IMR-90 (cell line): ENCODE measurements around the gene MZF1. TPM values are rescaled to one million over a fixed set of nuclear protein-coding genes. Genes with fewer than 3 reads are reported as not detected.

ENCODE experiments used
- ATAC-seq: fragments of 200-7000 bp; cut with Tn5 transposase; 2 replicates; pipeline ENCODE4 v1.9.1; 2020; ENCODE audit warnings: low read depth, mild to moderate bottlenecking, moderate library complexity
- BruUV-seq: library from RNA; stranded (reverse); fragments of 400-500 nt; replicated peaks from 2 replicates; lab custom pipeline; 2021; lab: Mats Ljungman, UMichigan
- CTCF ChIA-PET: fragments of 300-600 bp; formaldehyde crosslinking; extraction: SDS; loops from one replicate; lab custom pipeline; 2021; ENCODE audit warnings: antibody characterized with exemption; lab: Yijun Ruan, JAX
- POLR2A ChIA-PET: fragments of 300-600 bp; sonication (Branson Sonifier 250); formaldehyde crosslinking; loops from one replicate; lab custom pipeline; 2022; ENCODE audit warnings: antibody characterized with exemption; ENCODE audit not compliant: unreplicated experiment; lab: Charles Lee
- DNase-seq: peaks from one replicate; pipeline ENCODE4 v3.0.0; 2013
- H2AFZ ChIP-seq: replicated peaks from 2 replicates; pipeline ENCODE3; 2013; ENCODE audit warnings: low read length, mild to moderate bottlenecking; ENCODE audit not compliant: poor library complexity
- H2AK5ac ChIP-seq: 2 replicates; pipeline ENCODE4 v1.6.1; 2013; ENCODE audit warnings: low read depth, low read length, inconsistent platforms
- H2AK9ac ChIP-seq: replicated peaks from 2 replicates; pipeline ENCODE3; 2013; ENCODE audit warnings: mild to moderate bottlenecking, low read depth, low read length, moderate library complexity; ENCODE audit not compliant: poor library complexity
- H2BK120ac ChIP-seq: 2 replicates; pipeline ENCODE4 v1.6.1; 2013; ENCODE audit warnings: low read depth, low read length, inconsistent platforms
- H2BK15ac ChIP-seq: 3 replicates; pipeline ENCODE4 v1.6.1; 2013; ENCODE audit warnings: low read depth, low read length, inconsistent platforms
- H2BK20ac ChIP-seq: 2 replicates; pipeline ENCODE4 v1.6.1; 2013; ENCODE audit warnings: low read depth, mild to moderate bottlenecking, inconsistent platforms, low read length, moderate library complexity
- H2BK5ac ChIP-seq: 2 replicates; pipeline ENCODE4 v1.6.1; 2013; ENCODE audit warnings: mild to moderate bottlenecking, low read depth, low read length, inconsistent platforms; ENCODE audit not compliant: poor library complexity, severe bottlenecking
- H3K14ac ChIP-seq: replicated peaks from 2 replicates; pipeline ENCODE4 v1.6.1; 2013; ENCODE audit warnings: low read depth, low read length, inconsistent platforms
- H3K18ac ChIP-seq: 2 replicates; pipeline ENCODE4 v1.6.1; 2013; ENCODE audit warnings: low read depth, low read length, control low read depth
- H3K23ac ChIP-seq: 2 replicates; pipeline ENCODE4 v1.6.1; 2013; ENCODE audit warnings: low read depth, low read length, inconsistent platforms
- H3K27ac ChIP-seq: 2 replicates; pipeline ENCODE4 v1.5.1; 2013; ENCODE audit warnings: mild to moderate bottlenecking, control low read depth, low read length; ENCODE audit not compliant: insufficient read depth
- H3K27me3 ChIP-seq: 2 replicates; pipeline ENCODE4 v1.6.1; 2013; ENCODE audit warnings: low read length; ENCODE audit not compliant: control insufficient read depth, insufficient read depth
- H3K36me3 ChIP-seq: 2 replicates; pipeline ENCODE4 v1.6.1; 2013; ENCODE audit warnings: low read length, mixed read lengths; ENCODE audit not compliant: control insufficient read depth, insufficient read depth
- H3K4ac ChIP-seq: 2 replicates; pipeline ENCODE4 v1.6.1; 2013; ENCODE audit warnings: low read depth, low read length, inconsistent platforms
- H3K4me1 ChIP-seq: 2 replicates; pipeline ENCODE4 v1.6.1; 2013; ENCODE audit warnings: low read length, mixed read lengths; ENCODE audit not compliant: control insufficient read depth, insufficient read depth
- H3K4me2 ChIP-seq: 2 replicates; pipeline ENCODE4 v1.6.1; 2013; ENCODE audit warnings: low read depth, mild to moderate bottlenecking, control low read depth, low read length, moderate library complexity
- H3K4me3 ChIP-seq: 2 replicates; pipeline ENCODE4 v1.5.1; 2013; ENCODE audit warnings: low read depth, mild to moderate bottlenecking, control low read depth, low read length, moderate library complexity; ENCODE audit not compliant: insufficient read depth
- H3K56ac ChIP-seq: 2 replicates; pipeline ENCODE4 v1.6.1; 2013; ENCODE audit warnings: low read length, inconsistent platforms; ENCODE audit not compliant: insufficient read depth; ENCODE audit errors: extremely low read depth
- H3K79me1 ChIP-seq, 2 experiments: 2 replicates each; pipeline ENCODE4 v1.6.1; 2013; ENCODE audit warnings: low read length in 2 of 2, inconsistent platforms in 1 of 2, low read depth in 1 of 2
- H3K9ac ChIP-seq: 2 replicates; pipeline ENCODE4 v1.6.1; 2013; ENCODE audit warnings: low read depth, low read length, control low read depth
- H3K9me1 ChIP-seq: 2 replicates; pipeline ENCODE4 v1.6.1; 2013; ENCODE audit warnings: low read length, inconsistent platforms; ENCODE audit not compliant: insufficient read depth
- H3K9me3 ChIP-seq: 2 replicates; pipeline ENCODE4 v1.6.1; 2013; ENCODE audit warnings: low read length; ENCODE audit not compliant: control insufficient read depth, insufficient read depth
- H4K20me1 ChIP-seq: 2 replicates; pipeline ENCODE4 v1.6.1; 2013; ENCODE audit warnings: low read length, inconsistent platforms; ENCODE audit not compliant: insufficient read depth
- H4K5ac ChIP-seq: 2 replicates; pipeline ENCODE4 v1.6.1; 2013; ENCODE audit warnings: mild to moderate bottlenecking, low read depth, low read length, control low read depth
- H4K8ac ChIP-seq, 2 experiments: 2 replicates each; pipeline ENCODE4 v1.6.1; 2013; ENCODE audit warnings: low read depth in 2 of 2, low read length in 2 of 2, control low read depth in 1 of 2, inconsistent platforms in 1 of 2
- H4K91ac ChIP-seq: 2 replicates; pipeline ENCODE4 v1.6.1; 2013; ENCODE audit warnings: low read depth, low read length, inconsistent platforms; ENCODE audit not compliant: insufficient read depth
- BHLHE40 ChIP-seq: fragments of 150-350 bp; IDR thresholded peaks from 2 replicates; pipeline ENCODE4 v1.6.1; 2016; ENCODE audit warnings: mild to moderate bottlenecking, low read depth, low read length
- MAZ ChIP-seq: IDR thresholded peaks from 2 replicates; pipeline ENCODE4 v1.6.1; 2012; ENCODE audit warnings: low read depth, mild to moderate bottlenecking, low read length, improper control_type of control experiment, moderate library complexity, borderline replicate concordance
- MXI1 ChIP-seq: IDR thresholded peaks from 2 replicates; pipeline ENCODE4 v1.6.1; 2012; ENCODE audit warnings: low read depth, mild to moderate bottlenecking, low read length, moderate library complexity, borderline replicate concordance
- POLR2A ChIP-seq: IDR thresholded peaks from 2 replicates; pipeline ENCODE4 v1.6.1; 2012; ENCODE audit warnings: mild to moderate bottlenecking, low read depth, low read length
- RAD21 ChIP-seq: IDR thresholded peaks from 2 replicates; pipeline ENCODE4 v1.6.1; 2012; ENCODE audit warnings: low read length, improper control_type of control experiment
- RFX5 ChIP-seq: IDR thresholded peaks from 2 replicates; pipeline ENCODE4 v1.8.0; 2012; ENCODE audit warnings: low read depth, mild to moderate bottlenecking, low read length, moderate library complexity
- SMC3 ChIP-seq: fragments of 150-350 bp; IDR thresholded peaks from 2 replicates; pipeline ENCODE4 v1.6.1; 2016; ENCODE audit warnings: low read depth, mild to moderate bottlenecking, antibody characterized with exemption, low read length, moderate library complexity
- USF2 ChIP-seq: fragments of 150-350 bp; IDR thresholded peaks from 2 replicates; pipeline ENCODE4 v1.6.1; 2017; ENCODE audit warnings: mild to moderate bottlenecking, antibody characterized with exemption, low read length, low read depth
- WGBS, 2 experiments: methylation state at CpG; one replicate each; pipeline versions ENCODE4 v1.1.5 to v1.1.7; 2013; ENCODE audit warnings: missing lambda C conversion rate in 2 of 2; ENCODE audit not compliant: insufficient read length in 1 of 2; ENCODE audit errors: extremely low coverage in 2 of 2; 5-methylcytosine and 5-hydroxymethylcytosine counted together
- dilution Hi-C: fragments of 300-500 bp; cut with HindIII; formaldehyde crosslinking; loops from one replicate; pipeline ENCODE4 v1.14.3; 2018; ENCODE audit warnings: low sequenced_read_pairs; ENCODE audit not compliant: unreplicated experiment
- in situ Hi-C: fragments of 300-500 bp; cut with MboI; formaldehyde crosslinking; loops from 3 replicates; pipeline ENCODE4 v1.14.3; 2019; ENCODE audit warnings: low sequenced_read_pairs, inconsistent platforms, mixed read lengths
- intact Hi-C: fragments of 100-400 bp; cut with micrococcal nuclease; formaldehyde crosslinking; loops from 2 replicates; pipeline ENCODE4 v1.10.0; 2022
- polyA plus RNA-seq, 3 experiments: library from polyadenylated mRNA; depleted of rRNA; stranded (reverse); fragments of >200 nt; gene quantifications; 2 replicates each; pipeline ENCODE4 v1.2.3, GENCODE V29; 2012; ENCODE audit warnings: low replicate concordance in 1 of 3
- total RNA-seq: library from RNA; depleted of rRNA; stranded (reverse); fragments of >200 nt; gene quantifications from 2 replicates; pipeline ENCODE4 v1.2.3, GENCODE V29; 2012

Gene MZF1
- total and polyA plus RNA-seq, 2 of the 4 experiments (the other 2 are of a cell fraction), result 3.4 to 15.0 TPM

DNA sequence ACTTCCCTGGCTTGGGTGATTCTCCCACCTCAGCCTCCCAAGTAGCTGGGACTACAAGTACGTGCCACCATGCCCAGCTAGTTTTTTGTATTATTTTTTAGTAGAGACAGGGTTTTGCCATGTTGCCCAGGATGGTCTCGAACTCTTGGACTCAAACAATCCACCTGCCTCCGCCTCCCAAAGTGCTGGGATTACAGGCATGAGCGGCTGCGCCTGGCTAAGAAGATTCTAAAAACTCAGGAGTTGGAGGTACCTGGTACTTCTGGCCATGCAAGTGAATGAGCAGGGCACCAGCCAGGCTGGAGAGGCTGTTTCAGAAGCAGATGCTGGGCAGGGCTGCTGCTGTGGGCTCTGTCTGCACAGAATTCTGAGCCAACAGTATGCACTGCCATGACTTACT lies 6.1 kb downstream of the MZF1 start:
- Histone ChIP-seq H3K23ac (no peak overlapping the region), H3K9me3 (no peaks in the 10 kb centered on the region), H3K4me3 (no peak overlapping the region), H2AFZ (no peak overlapping the region), H3K79me1 (peaks cover 7 to 17% of the 10 kb centered on the region in 2 experiments; a peak in 3 of 4 replicates), H2AK9ac (no peak overlapping the region), H2BK20ac (no peak overlapping the region), H4K20me1 (no peaks in the 10 kb centered on the region; the same call in 1 of the 2 replicates), H3K9me1 (peaks cover 5% of the 10 kb centered on the region), H3K56ac (no peak overlapping the region), H3K4ac (no peak overlapping the region), H3K4me1 (peaks cover 9% of the 10 kb centered on the region), H3K36me3 (peaks cover 13% of the 10 kb centered on the region; the same call in 1 of the 2 replicates), H3K14ac (no peak overlapping the region), H3K18ac (no peak overlapping the region), H2BK15ac (no peak overlapping the region), H3K27me3 (no peaks in the 10 kb centered on the region), H2BK5ac (no peak overlapping the region), H4K91ac (no peak overlapping the region), H3K27ac (no peak overlapping the region), H2BK120ac (no peak overlapping the region), H4K8ac (no peak overlapping the region), H3K4me2 (no peak overlapping the region), H4K5ac (no peak overlapping the region), H3K9ac (no peak overlapping the region), H2AK5ac (no peak overlapping the region)
- in situ Hi-C loops (no loop called here), dilution Hi-C loops (no loop called here), intact Hi-C loops (no loop called here)
- DNase-seq, result no peak
- 82% methylated on average over 3 of the region's 5 CpGs; no CpG with 5 or more reads in 1 of the 2 experiments for WGBS, 2 experiments
- no TSS peak for BruUV-seq
- ChIA-PET CTCF (no interaction called here), POLR2A (no interaction called here)
- no peak for TF ChIP-seq SMC3
- no peak for TF ChIP-seq USF2
- TF ChIP-seq RFX5, result no peak
- no peak for TF ChIP-seq BHLHE40
- no peak for TF ChIP-seq MXI1
- TF ChIP-seq MAZ, result no peak
- TF ChIP-seq RAD21, result no peak
- TF ChIP-seq POLR2A, result no peak
- ATAC-seq, result no peak
